GM12873 (cell line): ENCODE results near the gene CALN1.

Experiments
- TF ChIP-seq, protein P1 (sequence below): IDR thresholded peaks from 2 replicates; pipeline ENCODE4 v1.5.1; 2012; ENCODE audit warnings: low read depth, mild to moderate bottlenecking, moderate library complexity, low read length, control low read depth; ENCODE audit not compliant: insufficient read depth; ENCODE audit errors: missing control alignments

The CALN1 gene

DNA sequence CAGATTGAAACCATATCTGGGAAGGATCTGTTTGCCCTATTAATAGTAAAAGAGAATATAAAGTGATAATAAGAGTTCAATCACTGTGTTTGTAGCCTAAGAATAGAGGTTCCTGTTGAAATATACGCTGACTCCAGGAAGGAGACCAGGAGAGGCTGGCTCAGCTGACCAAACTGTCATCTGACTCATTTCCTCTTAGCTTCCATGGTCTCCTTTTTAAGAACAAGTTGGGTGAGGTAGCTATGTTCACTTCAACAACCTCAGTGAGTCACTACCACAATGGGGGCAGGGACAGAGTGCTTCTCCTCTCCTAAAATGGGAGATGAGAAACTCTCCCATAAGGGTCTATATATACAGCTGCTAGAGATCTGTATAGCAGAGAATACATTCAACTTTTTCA lies 543.3 kb downstream of the CALN1 start:
- TF ChIP-seq, protein P1, sequence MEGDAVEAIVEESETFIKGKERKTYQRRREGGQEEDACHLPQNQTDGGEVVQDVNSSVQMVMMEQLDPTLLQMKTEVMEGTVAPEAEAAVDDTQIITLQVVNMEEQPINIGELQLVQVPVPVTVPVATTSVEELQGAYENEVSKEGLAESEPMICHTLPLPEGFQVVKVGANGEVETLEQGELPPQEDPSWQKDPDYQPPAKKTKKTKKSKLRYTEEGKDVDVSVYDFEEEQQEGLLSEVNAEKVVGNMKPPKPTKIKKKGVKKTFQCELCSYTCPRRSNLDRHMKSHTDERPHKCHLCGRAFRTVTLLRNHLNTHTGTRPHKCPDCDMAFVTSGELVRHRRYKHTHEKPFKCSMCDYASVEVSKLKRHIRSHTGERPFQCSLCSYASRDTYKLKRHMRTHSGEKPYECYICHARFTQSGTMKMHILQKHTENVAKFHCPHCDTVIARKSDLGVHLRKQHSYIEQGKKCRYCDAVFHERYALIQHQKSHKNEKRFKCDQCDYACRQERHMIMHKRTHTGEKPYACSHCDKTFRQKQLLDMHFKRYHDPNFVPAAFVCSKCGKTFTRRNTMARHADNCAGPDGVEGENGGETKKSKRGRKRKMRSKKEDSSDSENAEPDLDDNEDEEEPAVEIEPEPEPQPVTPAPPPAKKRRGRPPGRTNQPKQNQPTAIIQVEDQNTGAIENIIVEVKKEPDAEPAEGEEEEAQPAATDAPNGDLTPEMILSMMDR = no peak

DNA sequence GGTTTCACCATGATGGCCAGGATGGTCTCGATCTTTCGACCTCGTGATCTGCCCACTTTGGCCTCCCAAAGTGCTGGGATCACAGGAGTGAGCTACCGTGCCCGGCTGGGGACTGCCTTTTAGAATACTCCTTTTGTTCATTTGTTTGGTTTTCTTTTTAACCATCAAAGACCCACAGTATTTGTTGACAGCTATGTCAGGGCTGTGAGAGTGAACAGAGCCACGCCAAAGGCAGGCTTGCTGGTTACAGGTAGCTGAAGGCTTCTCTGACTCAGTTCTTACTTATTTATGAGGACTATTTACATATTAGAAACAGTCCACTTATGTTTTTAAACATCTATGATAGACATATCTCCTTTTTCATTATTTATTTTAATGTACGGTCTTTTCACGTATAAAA lies 544.5 kb downstream of the CALN1 start:
- TF ChIP-seq, protein P1 = no peak

DNA sequence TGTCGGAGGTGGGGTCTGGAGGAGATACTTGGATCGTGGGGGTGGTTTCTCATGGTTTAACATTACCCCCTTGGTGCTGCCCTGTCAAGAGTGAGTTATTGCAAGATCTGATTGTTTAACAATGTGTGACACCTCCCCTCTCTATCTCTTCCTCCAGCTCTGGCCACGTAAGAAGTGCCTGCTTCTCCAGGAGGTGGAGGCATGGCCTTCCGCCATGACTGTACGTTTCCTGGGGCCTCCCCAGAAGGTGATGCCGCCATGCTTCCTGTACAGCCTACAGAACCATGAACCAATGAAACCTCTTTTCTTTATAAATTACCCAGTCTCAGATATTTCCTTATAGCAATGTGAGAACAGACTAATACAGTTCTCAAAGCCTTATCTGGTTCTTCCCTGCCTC lies 547.0 kb downstream of the CALN1 start:
- TF ChIP-seq, protein P1 = no peak

DNA sequence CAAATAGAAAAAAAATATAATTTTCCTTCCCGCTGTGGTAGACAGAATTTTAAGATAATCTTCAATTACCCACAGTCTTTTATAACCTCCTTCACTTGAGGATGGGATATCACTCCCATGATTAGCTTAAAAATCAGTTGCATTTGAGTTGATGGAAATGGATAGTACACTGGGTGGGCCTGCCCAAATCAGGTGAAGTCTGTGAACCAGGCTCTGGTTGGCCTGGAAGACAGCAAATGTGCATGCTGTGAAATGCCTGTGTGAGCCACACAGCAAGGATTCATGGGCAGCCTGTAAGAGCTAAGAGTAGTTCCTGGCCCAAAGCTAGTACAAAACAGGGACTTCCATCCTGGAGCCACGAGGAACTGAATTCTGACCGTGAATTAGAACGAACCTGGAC lies 548.0 kb downstream of the CALN1 start:
- TF ChIP-seq, protein P1 = no peak

DNA sequence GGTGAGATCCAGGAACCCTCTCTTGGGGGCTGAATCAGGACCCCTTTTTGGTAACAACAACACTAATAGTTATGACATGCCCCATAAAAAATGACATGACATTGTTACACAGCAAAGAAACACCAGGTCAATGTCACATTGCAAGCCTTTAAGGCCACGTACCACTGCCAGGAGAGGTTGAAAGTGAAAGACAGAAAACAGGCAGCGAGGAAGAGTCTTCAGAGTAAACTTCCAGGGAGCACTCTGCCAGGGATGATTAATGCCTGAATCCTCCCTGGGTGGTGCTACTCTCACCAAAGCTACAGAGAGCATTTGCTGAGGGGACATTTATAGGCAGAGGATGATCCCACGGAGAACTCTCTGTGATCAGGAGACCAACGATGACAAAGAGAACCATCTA lies 551.6 kb downstream of the CALN1 start:
- TF ChIP-seq, protein P1 = no peak

DNA sequence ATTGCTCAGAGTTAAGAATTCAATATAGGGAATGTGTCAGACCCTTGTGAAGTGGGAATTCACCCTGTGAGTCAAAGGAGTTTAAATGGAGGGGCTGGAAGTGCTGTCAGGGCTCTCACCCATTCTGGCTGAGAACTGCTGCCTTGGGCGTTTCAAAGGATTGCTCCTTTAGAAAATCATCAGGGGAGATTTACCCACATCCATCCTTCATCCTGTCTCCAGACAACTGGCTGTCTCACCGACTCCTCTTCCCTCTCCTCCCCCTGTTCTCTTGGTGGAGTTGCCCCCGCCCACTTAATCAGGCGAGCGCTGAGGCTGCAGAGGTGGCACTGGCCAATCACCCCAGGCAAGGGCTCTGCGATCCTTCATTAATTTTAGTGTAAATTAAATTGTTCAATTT lies 554.8 kb downstream of the CALN1 start:
- TF ChIP-seq, protein P1 = no peak

DNA sequence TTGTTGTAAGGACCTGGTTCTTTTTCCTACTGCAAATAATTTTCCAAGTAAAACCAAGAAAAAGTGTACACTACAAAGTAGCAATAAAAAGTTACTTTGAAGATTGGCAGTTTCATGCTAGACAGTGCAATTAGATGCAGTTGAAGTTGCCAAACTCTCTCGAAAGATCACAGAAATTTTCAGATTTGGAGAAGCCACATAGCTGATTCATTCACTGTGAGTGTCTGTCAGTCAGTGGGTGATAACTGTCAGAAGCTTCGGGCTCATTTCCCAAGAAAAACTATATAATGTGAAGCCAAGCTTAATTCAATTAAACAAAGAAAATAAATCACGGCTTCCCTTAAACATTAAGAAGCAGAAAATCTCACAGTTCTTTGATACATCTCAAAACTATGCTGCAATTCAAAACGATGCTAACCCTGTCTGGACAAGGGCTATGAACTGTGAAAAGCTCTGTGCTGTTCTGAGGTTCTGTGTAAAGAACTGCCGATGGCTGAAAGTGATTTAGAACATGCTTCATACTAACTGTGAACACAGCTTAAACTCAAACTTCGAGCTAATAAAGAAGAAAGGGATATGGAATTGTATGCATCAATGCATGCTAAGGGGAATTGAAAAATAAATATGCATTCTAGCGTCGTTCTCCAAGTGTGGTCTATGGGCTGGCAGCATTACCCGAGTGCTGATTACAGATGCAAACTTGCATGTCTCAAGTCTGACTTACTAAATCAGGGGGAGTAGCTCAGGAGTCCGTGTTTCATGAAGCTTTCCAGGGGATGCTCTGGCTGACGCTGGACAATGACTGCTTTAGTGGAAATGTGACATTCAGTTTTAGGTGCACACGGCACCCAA lies 557.4 kb downstream of the CALN1 start:
- TF ChIP-seq, protein P1 = no peak
